Epidermal melanocyte (primary cell): ENCODE results near the gene PKDCC.

Experiments
- DNase-seq: peaks from one replicate; pipeline ENCODE4 v3.0.0; 2011; ENCODE audit warnings: low spot score; ENCODE audit not compliant: insufficient read length

Gene PKDCC

DNA sequence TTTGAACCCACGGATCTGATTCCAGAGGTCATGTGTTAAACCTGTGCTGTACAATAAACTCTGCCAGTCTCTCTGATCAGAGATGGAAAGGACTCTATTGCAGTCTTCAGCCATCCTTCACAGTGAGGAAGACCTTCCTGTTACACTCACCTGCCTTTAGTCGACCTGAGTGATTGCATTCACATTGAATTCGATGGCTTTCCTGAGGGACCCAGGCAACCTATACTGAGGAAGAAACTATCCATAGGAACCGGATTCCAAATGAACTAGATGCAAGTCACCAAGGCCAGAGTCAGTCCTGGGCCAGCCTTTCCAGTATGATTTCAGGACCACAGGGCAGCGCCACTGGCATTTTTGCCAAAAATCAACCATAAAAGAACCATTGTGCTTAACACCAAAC lies 56.8 kb downstream of the PKDCC start:
- DNase-seq, result no peak

DNA sequence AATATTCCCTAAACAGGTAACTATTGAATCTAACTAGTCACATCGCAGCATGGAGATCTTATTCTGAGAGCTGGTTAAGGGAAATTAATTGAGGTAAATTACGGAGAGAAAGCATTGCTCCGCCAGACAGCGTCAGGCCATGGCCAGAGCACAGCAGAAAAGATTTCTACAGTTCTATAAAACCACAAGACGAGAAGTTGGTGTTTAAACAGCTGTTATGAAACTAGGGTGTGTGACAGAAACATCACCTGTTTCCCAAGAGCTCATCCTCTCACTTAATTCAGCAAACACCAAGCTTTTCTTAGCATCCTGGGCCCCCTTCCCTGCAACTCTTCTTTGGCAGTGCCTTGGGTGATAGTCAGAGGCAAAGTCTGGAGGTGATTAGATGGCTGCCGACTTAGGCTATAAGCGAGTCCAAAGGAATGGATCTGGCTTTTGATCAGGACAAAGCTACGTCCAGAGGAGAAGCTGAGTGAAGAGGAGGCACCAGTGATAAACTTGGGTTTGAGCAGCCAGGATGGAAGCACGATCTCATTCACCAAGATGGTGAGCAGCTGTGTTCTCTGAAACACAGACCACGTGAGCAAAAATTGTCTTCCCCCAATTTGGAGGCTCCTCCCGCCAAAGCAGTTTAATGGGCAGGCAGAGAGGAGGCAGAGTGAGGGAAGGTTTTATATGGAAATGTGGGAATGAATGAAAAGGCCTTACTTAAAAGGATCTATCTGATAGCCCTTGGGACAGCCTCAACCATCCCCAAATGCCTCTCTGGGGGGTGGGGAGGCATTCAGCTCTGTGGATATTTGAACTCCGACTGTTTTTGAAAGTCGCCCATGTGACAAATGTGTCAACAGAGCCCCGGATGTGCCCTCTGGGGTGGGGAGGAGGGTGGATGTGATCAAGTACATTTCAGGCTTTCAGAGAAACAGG lies 57.8 kb downstream of the PKDCC start:
- DNase-seq, result peak; percentile 37

DNA sequence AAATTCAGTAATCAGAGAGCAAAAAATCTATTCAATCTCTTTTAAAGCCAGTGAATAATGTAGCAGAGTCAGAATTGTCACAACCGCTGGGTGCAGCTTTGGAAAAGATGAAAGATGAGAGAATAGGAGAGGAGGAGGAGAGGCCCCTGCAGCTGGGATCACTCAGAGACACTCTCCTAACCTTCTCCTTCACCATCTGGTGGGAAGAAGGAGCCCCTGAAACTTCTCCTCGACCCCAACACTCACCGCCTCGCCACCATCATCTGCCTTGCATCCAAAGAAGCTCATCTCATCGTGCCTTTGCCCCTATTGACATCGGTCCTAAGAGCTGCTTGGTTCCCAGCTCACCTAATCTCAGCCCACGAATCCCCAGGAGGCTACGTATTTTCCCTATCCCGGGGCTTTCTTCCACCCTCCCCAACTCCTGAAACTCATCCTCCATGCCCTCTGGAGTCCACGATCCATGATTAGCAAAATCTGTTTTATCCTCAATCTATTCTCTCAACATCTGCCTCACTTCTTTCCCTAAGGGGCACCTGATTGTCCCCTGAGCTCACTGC lies 58.5 kb downstream of the PKDCC start:
- DNase-seq, result no peak

DNA sequence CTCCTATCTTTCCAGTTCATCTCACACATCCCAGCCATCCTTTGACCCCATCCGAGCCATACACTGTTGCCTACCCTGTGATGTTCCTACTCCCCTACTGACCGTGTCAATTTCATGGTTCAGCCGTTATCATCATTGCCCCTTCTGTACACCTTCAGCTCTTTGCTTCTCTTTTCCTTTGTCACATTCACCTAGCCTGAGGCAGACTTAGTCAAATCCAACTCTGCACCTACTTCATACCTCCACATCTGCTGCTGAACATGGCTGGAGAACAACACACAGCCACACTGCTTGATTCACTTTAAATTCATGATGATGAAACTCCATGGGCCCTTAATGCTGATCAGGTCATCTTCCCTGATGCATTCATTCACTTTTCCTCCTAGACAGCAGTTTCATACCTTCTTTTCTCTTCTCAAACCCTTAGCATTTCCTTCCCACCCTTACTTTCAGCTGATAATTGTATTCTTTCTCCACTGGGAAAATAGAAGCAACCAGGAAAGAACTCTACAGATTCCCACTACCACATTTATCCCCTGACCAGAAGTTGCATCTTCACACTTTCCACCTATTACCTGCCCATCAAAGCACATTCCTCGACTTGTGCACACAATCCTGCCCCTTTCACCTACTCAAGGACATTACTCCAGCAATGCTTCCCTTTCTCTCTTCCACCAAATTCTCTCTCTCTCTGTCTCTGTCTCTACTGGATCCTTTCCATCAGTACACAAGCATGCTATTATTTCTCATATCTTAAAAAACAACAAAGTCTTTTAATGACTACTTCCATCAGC lies 59.6 kb downstream of the PKDCC start:
- DNase-seq, result no peak
